ENCODE results near the gene VPS51. TPM values are rescaled to one million over a fixed set of nuclear protein-coding genes. Genes with fewer than 3 reads are reported as not detected.
"Not testable (repeated sequence)": the region's sequence is repeated elsewhere in the genome, so short reads cannot be mapped to it uniquely, and the experiment has no call there.

The VPS51 gene
- total RNA-seq, 2 experiments from 2014 or later = 103 TPM

GRCh38 chr11:65141896-65142494, 46.0 kb downstream of the VPS51 start:
- peaks cover 5% of the 10 kb centered on the region for H3K4me1 Mint-ChIP-seq (ENCODE audit: low read depth)
- no peaks in the 10 kb centered on the region for H3K27me3 Mint-ChIP-seq
- no peak for TF ChIP-seq CTCF (IDR thresholded peaks at IDR 0.05)
- H3K36me3 Mint-ChIP-seq (ENCODE audit: low read depth) = no peaks in the 10 kb centered on the region
- intact Hi-C loops (cut with micrococcal nuclease) = no loop called here
- DNase-seq = no peak
- POLR2A ChIA-PET = interaction anchor here (0.6 kb wide), 1 partner anchor 307 kb away, joined by 3 read pairs; no protein-coding TSS in a partner anchor
- ATAC-seq = no peak
- no peak overlapping the region for H3K27ac Mint-ChIP-seq
- no peaks in the 10 kb centered on the region for H3K9me3 Mint-ChIP-seq
- CTCF ChIA-PET = no interaction called here
- H3K4me3 Mint-ChIP-seq = no peak overlapping the region

DNA sequence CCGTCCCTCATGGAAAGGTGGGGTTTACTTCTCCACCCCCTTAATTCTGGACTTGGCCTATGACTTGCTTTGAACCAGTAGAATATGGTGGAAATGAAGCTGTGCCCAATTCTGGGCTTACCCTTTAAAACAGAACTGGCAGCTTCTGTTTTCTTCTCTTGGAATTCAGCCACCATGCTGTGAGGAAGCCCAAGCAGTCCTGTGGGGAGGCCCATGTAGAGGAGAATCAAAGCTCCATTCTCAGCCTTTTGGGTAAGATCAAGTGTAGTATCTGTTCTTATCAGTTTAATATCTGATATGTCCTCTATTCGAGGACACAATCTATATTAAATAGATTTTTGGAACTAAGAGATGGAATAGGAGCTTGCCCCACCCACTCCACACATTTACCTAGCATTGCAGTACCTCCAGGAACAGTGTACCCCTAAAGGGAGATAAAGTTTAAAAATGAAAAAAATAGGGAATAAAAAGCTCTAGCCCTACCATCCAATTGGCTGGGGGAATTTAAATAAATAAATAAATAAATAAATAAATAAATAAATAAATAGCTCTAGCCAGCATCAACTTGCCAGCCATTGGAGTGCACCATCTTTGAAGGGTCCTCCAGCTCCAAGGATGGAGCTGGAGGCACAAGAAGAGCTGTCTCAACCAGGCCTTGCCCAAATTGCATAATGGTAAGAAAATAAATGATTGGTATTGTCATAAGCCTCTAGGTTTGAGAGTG, 51.5 kb downstream of the VPS51 start:
- intact Hi-C loops (cut with micrococcal nuclease) = no loop called here
- DNase-seq = no peak
- no peak for TF ChIP-seq CTCF (IDR thresholded peaks at IDR 0.05)
- no peak overlapping the region for H3K27ac Mint-ChIP-seq
- no peak overlapping the region for H3K4me3 Mint-ChIP-seq
- ChIA-PET CTCF (interaction anchor here (0.9 to 1.5 kb wide), 3 partner anchors 11 to 168 kb away, joined by 3 to 4 read pairs (median 4); partner anchors contain the start of gene CDC42EP2), POLR2A (interaction anchor here (1.3 kb wide), 1 partner anchor 12 kb away, joined by 10 read pairs; no protein-coding TSS in a partner anchor)
- ATAC-seq = no peak
- H3K9me3 Mint-ChIP-seq = no peaks in the 10 kb centered on the region
- H3K27me3 Mint-ChIP-seq = no peaks in the 10 kb centered on the region
- H3K36me3 Mint-ChIP-seq (ENCODE audit: low read depth) = no peaks in the 10 kb centered on the region
- no peaks in the 10 kb centered on the region for H3K4me1 Mint-ChIP-seq (ENCODE audit: low read depth)

DNA sequence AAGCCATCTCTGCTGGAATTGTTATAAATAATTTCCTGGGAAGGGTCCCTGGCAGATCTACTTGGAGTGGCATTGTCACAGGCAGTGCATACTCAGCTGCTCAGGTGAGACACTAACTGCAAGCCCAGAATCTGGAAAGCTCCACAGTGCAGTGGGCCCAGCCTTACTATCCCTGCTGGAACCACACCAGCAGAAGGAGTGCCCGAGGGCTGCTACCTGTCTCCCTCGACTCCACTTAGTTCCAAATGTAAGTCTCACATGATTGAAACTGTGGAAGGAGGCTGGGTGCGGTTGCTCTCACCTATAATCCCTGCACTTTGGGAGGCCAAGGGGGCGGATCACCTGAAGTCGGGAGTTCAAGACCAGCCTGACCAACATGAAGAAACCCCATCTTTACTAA, 52.6 kb downstream of the VPS51 start:
- intact Hi-C loops (cut with micrococcal nuclease) = no loop called here
- H3K4me3 Mint-ChIP-seq = no peak overlapping the region
- CTCF ChIA-PET = interaction anchor here (1.5 kb wide), 1 partner anchor 12 kb away, joined by 4 read pairs; no protein-coding TSS in a partner anchor

DNA sequence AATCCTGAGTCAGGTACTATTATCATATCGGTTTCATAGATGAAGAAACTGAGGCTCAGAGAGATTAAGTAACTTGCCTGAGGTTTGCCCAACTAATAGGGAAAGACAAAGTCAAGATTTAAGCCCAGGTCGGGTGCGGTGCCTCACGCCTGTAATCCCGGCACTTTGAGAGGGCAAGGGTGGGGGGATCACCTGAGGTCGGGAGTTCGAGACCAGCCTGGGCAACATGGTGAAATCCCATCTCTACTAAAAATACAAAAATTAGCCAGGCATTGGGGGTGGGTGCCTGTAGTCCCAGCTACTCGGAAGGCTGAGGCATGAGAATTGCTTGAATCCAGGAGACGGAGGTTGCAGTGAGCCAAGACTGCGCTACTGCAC, 54.1 kb downstream of the VPS51 start:
- intact Hi-C loops (cut with micrococcal nuclease); H3K27ac Mint-ChIP-seq; H3K9me3 Mint-ChIP-seq; H3K4me1 Mint-ChIP-seq (ENCODE audit: low read depth); H3K4me3 Mint-ChIP-seq; H3K27me3 Mint-ChIP-seq; DNase-seq; CTCF ChIA-PET; POLR2A ChIA-PET; ATAC-seq; H3K36me3 Mint-ChIP-seq (ENCODE audit: low read depth): not testable (repeated sequence)

More for the DNA sequence above, 52.6 kb downstream of the VPS51 start:
- Mint-ChIP-seq H3K4me1 (ENCODE audit: low read depth) (no peaks in the 10 kb centered on the region), H3K27ac (no peak overlapping the region), H3K27me3 (no peaks in the 10 kb centered on the region), H3K9me3 (no peaks in the 10 kb centered on the region), H3K36me3 (ENCODE audit: low read depth) (no peaks in the 10 kb centered on the region)
- ATAC-seq (no peak), DNase-seq (no peak)
- TF ChIP-seq CTCF (IDR thresholded peaks at IDR 0.05) = no peak
- POLR2A ChIA-PET = no interaction called here

GRCh38 chr11:65150509-65151299, 54.7 kb downstream of the VPS51 start:
- ChIA-PET CTCF (interaction anchor here (0.9 kb wide), 1 partner anchor 15 kb away, joined by 3 read pairs; no protein-coding TSS in a partner anchor), POLR2A (no interaction called here)
- Mint-ChIP-seq H3K9me3 (no peaks in the 10 kb centered on the region), H3K4me1 (ENCODE audit: low read depth) (no peaks in the 10 kb centered on the region), H3K4me3 (no peak overlapping the region), H3K27ac (no peak overlapping the region), H3K27me3 (no peaks in the 10 kb centered on the region), H3K36me3 (ENCODE audit: low read depth) (no peaks in the 10 kb centered on the region)
- no peak for TF ChIP-seq CTCF (IDR thresholded peaks at IDR 0.05)
- peak; percentile 76 for ATAC-seq
- intact Hi-C loops (cut with micrococcal nuclease) = no loop called here
- peak; percentile 56 for DNase-seq

Data from activated CD8-positive, alpha-beta T cell treated with anti-CD3 and anti-CD28 coated beads for 36 hours (primary cell).